GM10847 (cell line): ENCODE results near the gene ZDHHC12.

Source experiments
- POLR2A ChIP-seq: IDR thresholded peaks from 2 replicates; pipeline ENCODE4 v1.6.1; 2011; ENCODE audit not compliant: insufficient read length; ENCODE audit errors: extremely low read depth

Gene ZDHHC12

GRCh38 chr9:128685636-128686489, 38.1 kb downstream of the ZDHHC12 start:
- TF ChIP-seq POLR2A: no peak

- TF ChIP-seq POLR2A: peak; percentile 88
Measured at GRCh38 chr9:128684325-128685199, 39.4 kb downstream of the ZDHHC12 start.

- no peak for TF ChIP-seq POLR2A
Measured at GRCh38 chr9:128684065-128684324, 39.9 kb downstream of the ZDHHC12 start.

- TF ChIP-seq POLR2A: peak; percentile 72
Measured at GRCh38 chr9:128683340-128684064, 40.4 kb downstream of the ZDHHC12 start.

GRCh38 chr9:128677794-128678193, 46.1 kb downstream of the ZDHHC12 start:
- TF ChIP-seq POLR2A: no peak

- TF ChIP-seq POLR2A: no peak
Measured at GRCh38 chr9:128675382-128675781, 48.5 kb downstream of the ZDHHC12 start.
